GM23248 (cell line): Measurements from ENCODE around the gene UMODL1.

Experiments used
- EZH2 ChIP-seq: fragments of 200-600 bp; sonication (generic); IDR thresholded peaks from 2 replicates; pipeline ENCODE4 v1.6.1; 2018; ENCODE audit warnings: antibody characterized with exemption, mild to moderate bottlenecking; ENCODE audit not compliant: insufficient read depth, poor library complexity, severe bottlenecking
- EZH2phosphoT487 ChIP-seq: fragments of 200-600 bp; sonication (generic); IDR thresholded peaks from 2 replicates; pipeline ENCODE4 v1.6.1; 2018; ENCODE audit warnings: antibody characterized with exemption, moderate library complexity, mild to moderate bottlenecking, low read depth; ENCODE audit not compliant: insufficient read depth

GRCh38 chr21:42151948-42152220 lies 80.8 kb downstream of the UMODL1 start:
- TF ChIP-seq EZH2 (no peak), EZH2phosphoT487 (no peak)
